Glutamatergic neuron (in vitro differentiated cells): Measurements from ENCODE around the gene PTPRF. TPM values are rescaled to one million over a fixed set of nuclear protein-coding genes. Genes with fewer than 3 reads are reported as not detected.

ENCODE experiments used
- DNase-seq: peaks from one replicate; pipeline ENCODE4 v3.0.0; 2022
- H3K27ac Mint-ChIP-seq: one replicate; pipeline ENCODE4 v1.8.0; 2020; ENCODE audit warnings: mild to moderate bottlenecking, mixed read lengths, inconsistent platforms; ENCODE audit not compliant: unreplicated experiment
- H3K27me3 Mint-ChIP-seq: one replicate; pipeline ENCODE4 v1.8.0; 2020; ENCODE audit warnings: mild to moderate bottlenecking, moderate library complexity, mixed read lengths, inconsistent platforms; ENCODE audit not compliant: unreplicated experiment
- H3K36me3 Mint-ChIP-seq: one replicate; pipeline ENCODE4 v1.8.0; 2020; ENCODE audit warnings: mild to moderate bottlenecking, mixed read lengths, inconsistent platforms; ENCODE audit not compliant: unreplicated experiment
- H3K4me1 Mint-ChIP-seq: one replicate; pipeline ENCODE4 v1.8.0; 2020; ENCODE audit warnings: mild to moderate bottlenecking, low read depth, mixed read lengths, inconsistent platforms; ENCODE audit not compliant: unreplicated experiment
- H3K4me3 Mint-ChIP-seq: one replicate; pipeline ENCODE4 v1.8.0; 2020; ENCODE audit warnings: mild to moderate bottlenecking, mixed read lengths, inconsistent platforms; ENCODE audit not compliant: unreplicated experiment
- H3K9me3 Mint-ChIP-seq: one replicate; pipeline ENCODE4 v1.8.0; 2020; ENCODE audit warnings: mild to moderate bottlenecking, moderate library complexity, mixed read lengths, inconsistent platforms; ENCODE audit not compliant: unreplicated experiment
- CTCF ChIP-seq: fragments of 200-600 bp; sonication (generic); IDR thresholded peaks from one replicate; pipeline ENCODE4 v1.5.0; 2021; ENCODE audit not compliant: partially characterized antibody, unreplicated experiment
- total RNA-seq: library from RNA; stranded (reverse); fragmentation: NEBNext Ultra II Directional; extraction: Animal tissue kit (Norgen Biotek cat#: 25700); gene quantifications from one replicate; pipeline ENCODE4 v1.2.1, GENCODE V29; 2021; ENCODE audit not compliant: unreplicated experiment

PTPRF gene
- total RNA-seq, 1 donor from 2014 or later = 171 TPM

- Mint-ChIP-seq H3K27me3 (peaks cover 1% of the 10 kb centered on the region), H3K9me3 (peaks cover 13% of the 10 kb centered on the region), H3K27ac (peak overlapping the region; percentile 98), H3K36me3 (no peaks in the 10 kb centered on the region), H3K4me1 (peaks cover 14% of the 10 kb centered on the region), H3K4me3 (peak overlapping the region; percentile 97)
- DNase-seq = no peak
- TF ChIP-seq CTCF = no peak
Measured at GRCh38 chr1:43648876-43649477, 118.3 kb downstream of the PTPRF start.

DNA sequence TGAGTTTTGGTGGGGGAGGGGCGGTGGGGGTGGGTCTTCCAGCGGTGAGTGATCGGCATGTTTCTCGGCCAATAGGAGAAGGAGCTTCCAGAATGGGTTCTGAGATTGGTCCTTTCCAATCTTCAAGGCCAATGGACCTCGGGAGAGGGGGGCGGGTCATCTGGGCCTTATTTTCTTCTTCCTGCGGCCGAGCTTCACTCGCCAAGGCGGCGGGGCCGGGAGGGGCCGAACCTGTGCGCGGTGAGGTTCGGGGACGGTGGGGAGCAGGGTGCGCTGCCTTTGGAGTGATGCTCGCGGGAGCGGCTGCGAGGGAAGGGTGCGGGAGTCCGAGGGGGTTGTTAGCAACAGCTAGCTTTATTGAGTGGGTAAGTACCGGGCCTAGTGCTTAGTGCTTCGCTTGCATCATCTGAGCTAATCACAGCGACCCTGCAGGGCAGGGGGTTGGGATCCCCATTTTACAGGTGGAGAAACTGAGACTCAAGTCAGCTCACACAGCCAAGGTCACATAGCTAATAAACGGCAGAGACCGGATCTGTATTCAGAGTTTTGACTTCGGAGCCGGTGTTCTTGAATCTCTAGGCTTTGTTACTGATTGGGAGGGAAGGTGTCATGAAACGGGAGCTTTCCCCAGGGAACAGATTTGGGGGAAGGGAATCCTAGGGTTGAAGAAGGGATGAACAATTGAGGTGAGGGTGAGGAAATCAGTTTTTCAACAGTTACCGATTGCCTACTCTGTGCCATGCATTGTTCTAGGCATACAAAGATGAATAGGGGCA lies 119.8 kb downstream of the PTPRF start:
- peak overlapping the region; percentile 98 for H3K27ac Mint-ChIP-seq
- H3K9me3 Mint-ChIP-seq = peaks cover 13% of the 10 kb centered on the region
- H3K27me3 Mint-ChIP-seq = peaks cover 1% of the 10 kb centered on the region
- peak; percentile 94 for DNase-seq
- TF ChIP-seq CTCF = no peak
- peaks cover 14% of the 10 kb centered on the region for H3K4me1 Mint-ChIP-seq
- H3K36me3 Mint-ChIP-seq = no peaks in the 10 kb centered on the region
- H3K4me3 Mint-ChIP-seq = peak overlapping the region; percentile 97

GRCh38 chr1:43651188-43651587 lies 120.5 kb downstream of the PTPRF start:
- peaks cover 14% of the 10 kb centered on the region for H3K4me1 Mint-ChIP-seq

GRCh38 chr1:43651902-43652301 lies 121.2 kb downstream of the PTPRF start:
- Mint-ChIP-seq H3K27me3 (no peaks in the 10 kb centered on the region), H3K27ac (no peak overlapping the region)
- DNase-seq = no peak

More at GRCh38 chr1:43651188-43651587, 120.5 kb downstream of the PTPRF start:
- DNase-seq = no peak
- peaks cover 11% of the 10 kb centered on the region for H3K9me3 Mint-ChIP-seq
- H3K4me3 Mint-ChIP-seq = peak overlapping the region; percentile 97
- peak overlapping the region; percentile 98 for H3K27ac Mint-ChIP-seq
- peaks cover under 1% of the 10 kb centered on the region for H3K27me3 Mint-ChIP-seq
- TF ChIP-seq CTCF = no peak
- no peaks in the 10 kb centered on the region for H3K36me3 Mint-ChIP-seq

More at GRCh38 chr1:43651902-43652301, 121.2 kb downstream of the PTPRF start:
- Mint-ChIP-seq H3K4me1 (peaks cover 14% of the 10 kb centered on the region), H3K9me3 (peaks cover 11% of the 10 kb centered on the region), H3K4me3 (peak overlapping the region; percentile 97), H3K36me3 (no peaks in the 10 kb centered on the region)
- TF ChIP-seq CTCF = no peak
